A673 (cell line): ENCODE results near the gene TBX19.

Experiments used
- EZH2 ChIP-seq: fragments of 200-600 bp; sonication (generic); IDR thresholded peaks from 2 replicates; pipeline ENCODE4 v1.6.1; 2017; ENCODE audit warnings: borderline replicate concordance, low read depth, mild to moderate bottlenecking, mixed read lengths, antibody characterized with exemption, low read length; ENCODE audit not compliant: poor library complexity, severe bottlenecking
- TF ChIP-seq, protein P1 (sequence below): fragments of 300-800, 200-600 bp; sonication (generic); conservative IDR thresholded peaks from 2 replicates; pipeline ENCODE4 v1.5.1; 2017; ENCODE audit warnings: low read depth, mild to moderate bottlenecking, antibody characterized with exemption, low read length, moderate library complexity, mixed read lengths

DNA sequence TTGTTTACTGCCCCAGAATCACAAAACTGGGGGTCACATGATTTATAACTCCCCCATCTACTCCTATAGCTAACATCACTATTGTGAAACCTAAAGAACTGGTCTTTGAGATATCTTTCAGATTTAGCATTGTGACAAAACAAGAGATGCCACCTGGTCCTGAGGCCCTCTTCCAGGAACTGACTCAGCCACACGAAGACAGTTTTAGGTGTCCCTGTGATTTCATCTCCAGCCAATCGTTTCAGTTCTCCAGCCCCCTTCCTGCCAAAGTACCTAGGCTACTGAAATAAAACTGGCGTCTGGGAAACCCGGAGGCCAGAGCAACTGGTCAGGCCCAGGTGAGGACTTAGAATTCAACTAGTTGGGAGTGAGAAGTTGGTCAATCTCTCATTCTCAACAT lies 36.6 kb downstream of the TBX19 start:
- no peak for TF ChIP-seq EZH2
- TF ChIP-seq, protein P1, sequence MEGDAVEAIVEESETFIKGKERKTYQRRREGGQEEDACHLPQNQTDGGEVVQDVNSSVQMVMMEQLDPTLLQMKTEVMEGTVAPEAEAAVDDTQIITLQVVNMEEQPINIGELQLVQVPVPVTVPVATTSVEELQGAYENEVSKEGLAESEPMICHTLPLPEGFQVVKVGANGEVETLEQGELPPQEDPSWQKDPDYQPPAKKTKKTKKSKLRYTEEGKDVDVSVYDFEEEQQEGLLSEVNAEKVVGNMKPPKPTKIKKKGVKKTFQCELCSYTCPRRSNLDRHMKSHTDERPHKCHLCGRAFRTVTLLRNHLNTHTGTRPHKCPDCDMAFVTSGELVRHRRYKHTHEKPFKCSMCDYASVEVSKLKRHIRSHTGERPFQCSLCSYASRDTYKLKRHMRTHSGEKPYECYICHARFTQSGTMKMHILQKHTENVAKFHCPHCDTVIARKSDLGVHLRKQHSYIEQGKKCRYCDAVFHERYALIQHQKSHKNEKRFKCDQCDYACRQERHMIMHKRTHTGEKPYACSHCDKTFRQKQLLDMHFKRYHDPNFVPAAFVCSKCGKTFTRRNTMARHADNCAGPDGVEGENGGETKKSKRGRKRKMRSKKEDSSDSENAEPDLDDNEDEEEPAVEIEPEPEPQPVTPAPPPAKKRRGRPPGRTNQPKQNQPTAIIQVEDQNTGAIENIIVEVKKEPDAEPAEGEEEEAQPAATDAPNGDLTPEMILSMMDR, result no peak
